Fibroblast of peridontal ligament (primary cell): ENCODE data around the gene METTL13.

ENCODE experiments used
- DNase-seq: peaks from one replicate; pipeline ENCODE4 v3.0.0-alpha.2; 2010; ENCODE audit errors: extremely low read depth

METTL13 gene

GRCh38 chr1:171845998-171846397 is 64.5 kb downstream of the METTL13 start:
- DNase-seq, result no peak
